HT-29 (cell line): ENCODE results near the gene ENG. TPM values are rescaled to one million over a fixed set of nuclear protein-coding genes. Genes with fewer than 3 reads are reported as not detected.
"Not testable (repeated sequence)": the region's sequence is repeated elsewhere in the genome, so short reads cannot be mapped to it uniquely, and the experiment has no call there.

ENCODE experiments used
- DNase-seq: peaks from one replicate; pipeline ENCODE4 v3.0.0-alpha.2; 2015; ENCODE audit warnings: low spot score
- total RNA-seq: library from RNA; depleted of rRNA; stranded (reverse); fragments of >200 nt; shearing (Covaris generic); gene quantifications from 2 replicates; pipeline ENCODE4 v1.2.3, GENCODE V29; 2014

Gene ENG
- total RNA-seq, 1 experiment from 2014 or later: 6.1 TPM

GRCh38 chr9:127845619-127846018 lies 8.8 kb downstream of the ENG start:
- not testable (repeated sequence) for DNase-seq

GRCh38 chr9:127844821-127845359 lies 9.6 kb downstream of the ENG start:
- DNase-seq: no peak

DNA sequence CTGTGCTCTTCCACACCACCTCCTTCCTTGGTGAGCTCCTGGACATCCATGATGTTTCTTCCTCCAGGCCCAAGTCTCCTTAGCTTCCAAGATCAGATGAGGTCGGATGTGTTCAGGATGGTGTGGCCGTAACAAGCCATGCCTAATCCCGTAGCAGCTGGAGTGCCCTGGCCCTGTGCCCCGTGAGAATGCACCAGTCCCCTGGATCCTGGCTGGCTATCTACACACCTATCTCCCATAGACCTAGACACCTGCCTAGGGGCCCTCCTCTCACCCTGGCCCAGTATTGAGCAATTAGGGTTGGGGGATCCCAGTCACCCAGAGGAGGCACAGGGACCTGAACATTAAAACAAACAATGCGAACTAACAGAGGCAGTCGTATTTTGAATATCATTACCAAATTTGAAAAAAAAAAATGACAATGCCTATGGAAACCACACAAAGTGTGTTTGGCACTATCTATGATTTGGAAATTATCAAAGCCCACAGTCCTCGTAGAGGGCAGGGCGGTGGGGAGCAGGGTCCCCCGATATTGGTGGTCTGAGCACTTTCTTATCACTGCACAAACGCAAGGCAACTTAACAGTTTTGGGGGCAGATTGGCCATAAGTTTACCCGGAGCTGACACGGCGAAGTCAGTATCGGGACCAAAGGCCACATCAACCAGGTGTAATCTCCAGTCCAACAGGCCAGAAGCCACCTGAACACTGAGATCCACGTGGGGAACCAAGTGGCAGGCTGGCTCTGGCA lies 13.2 kb downstream of the ENG start:
- DNase-seq: no peak

DNA sequence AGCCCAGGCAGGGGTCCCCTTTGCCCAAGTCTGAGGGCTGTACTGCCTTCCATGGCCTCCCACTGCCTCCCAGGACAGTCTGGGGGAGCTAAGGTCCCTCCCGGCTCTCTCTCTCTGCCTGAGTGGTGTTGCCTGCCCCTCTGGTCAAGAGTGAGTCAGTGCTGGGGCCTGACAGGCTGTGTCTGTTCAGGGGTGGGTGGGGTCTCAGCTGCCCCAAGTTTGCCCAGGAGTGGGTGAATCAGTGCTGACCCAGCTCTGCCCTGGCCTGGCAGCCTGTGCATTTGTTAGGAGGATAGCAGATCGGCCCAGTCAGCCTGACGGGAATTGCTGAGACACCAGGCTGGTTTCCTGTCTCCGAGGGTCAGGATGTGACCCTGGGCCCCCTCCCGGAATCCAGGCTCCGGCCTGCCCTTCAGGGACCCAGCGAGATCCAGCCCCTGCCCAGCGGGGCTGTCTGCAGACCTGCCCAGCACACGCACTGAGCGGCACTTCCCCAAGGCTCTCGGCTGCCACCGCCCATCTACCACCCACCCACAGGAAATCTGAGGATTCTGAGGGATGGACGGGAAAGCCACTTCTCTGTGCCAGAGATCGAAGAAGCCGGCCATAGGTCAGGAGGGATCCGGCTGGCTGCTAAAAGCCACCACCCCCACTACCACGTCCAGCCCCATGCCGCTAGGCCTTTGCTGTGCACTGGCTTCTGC lies 15.9 kb downstream of the ENG start:
- peak; percentile 46 for DNase-seq

DNA sequence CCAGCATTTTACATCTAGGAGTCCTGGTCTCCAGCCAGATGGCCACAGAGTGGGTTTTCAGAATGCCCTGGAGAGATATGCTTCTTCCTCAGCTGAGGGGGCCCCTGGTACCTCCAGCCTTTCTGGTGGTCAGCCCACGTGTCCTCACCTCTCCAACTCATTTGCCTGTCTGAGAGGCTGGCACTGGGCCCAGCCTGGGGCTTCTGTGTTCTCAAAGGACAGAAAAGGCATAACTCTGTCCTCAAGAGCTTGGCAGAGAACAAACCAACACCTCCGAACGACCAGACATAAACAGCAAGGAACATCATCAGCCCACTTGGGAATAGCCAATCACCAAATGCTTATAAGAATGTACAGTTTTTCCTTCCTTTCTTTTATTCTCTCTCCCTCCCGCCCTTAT lies 17.1 kb downstream of the ENG start:
- DNase-seq: no peak

GRCh38 chr9:127836561-127836960 lies 17.9 kb downstream of the ENG start:
- not testable (repeated sequence) for DNase-seq

GRCh38 chr9:127835991-127836516 lies 18.4 kb downstream of the ENG start:
- no peak for DNase-seq

- no peak for DNase-seq
Measured at GRCh38 chr9:127833555-127833954, 20.9 kb downstream of the ENG start.

DNA sequence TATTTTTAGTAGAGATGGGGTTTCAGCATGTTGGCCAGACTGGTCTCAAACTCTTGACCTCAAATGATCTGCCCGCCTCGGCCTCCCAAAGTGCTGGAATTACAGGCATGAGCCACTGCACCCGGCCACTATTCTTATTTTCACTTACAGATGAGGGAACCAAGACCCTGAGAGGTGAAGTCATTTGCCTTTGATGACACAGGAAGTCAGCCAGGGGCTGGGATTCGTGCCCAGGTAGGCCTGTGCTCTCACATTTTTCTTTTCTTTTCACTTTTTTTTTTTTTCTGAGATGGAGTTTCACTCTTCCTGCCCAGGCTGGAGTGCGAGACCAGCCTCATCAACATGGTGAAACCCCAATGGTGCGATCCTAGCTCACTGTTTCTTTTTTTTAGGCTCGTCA lies 22.2 kb downstream of the ENG start:
- DNase-seq: no peak

DNA sequence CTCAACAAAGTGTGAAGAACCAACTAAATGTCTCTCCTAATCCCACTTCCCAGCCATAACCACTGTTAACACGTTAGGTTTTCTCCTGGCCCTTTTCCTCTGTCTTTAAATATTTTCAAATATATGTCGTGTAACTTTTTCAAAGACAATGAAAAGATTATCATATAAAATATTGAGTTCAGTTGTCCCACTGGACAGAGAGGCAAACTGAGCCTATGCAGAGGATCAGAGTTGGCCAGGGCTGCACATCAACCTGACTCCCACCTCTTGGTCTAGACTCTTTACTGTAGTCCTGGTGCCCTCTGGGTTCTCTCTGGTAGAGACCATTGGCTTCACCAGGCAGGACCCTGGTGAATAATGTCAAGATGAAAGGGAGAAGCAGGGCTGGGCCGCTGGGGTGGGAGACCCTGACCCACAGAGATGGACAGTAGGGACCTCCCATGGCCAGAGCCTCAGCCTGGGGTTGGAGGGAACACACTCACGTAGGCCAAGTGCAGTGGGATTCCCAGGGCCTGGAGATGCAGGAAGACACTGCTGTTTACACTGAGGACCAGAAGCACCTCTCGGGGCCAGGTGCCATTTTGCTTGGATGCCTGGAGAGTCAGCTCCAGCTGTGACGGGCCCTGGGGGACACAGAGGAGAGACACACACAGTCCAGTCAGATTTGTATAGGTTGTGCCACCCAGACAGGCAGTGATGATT lies 25.1 kb downstream of the ENG start:
- no peak for DNase-seq

GRCh38 chr9:127828262-127829031 lies 26.0 kb downstream of the ENG start:
- DNase-seq: peak; percentile 71

DNA sequence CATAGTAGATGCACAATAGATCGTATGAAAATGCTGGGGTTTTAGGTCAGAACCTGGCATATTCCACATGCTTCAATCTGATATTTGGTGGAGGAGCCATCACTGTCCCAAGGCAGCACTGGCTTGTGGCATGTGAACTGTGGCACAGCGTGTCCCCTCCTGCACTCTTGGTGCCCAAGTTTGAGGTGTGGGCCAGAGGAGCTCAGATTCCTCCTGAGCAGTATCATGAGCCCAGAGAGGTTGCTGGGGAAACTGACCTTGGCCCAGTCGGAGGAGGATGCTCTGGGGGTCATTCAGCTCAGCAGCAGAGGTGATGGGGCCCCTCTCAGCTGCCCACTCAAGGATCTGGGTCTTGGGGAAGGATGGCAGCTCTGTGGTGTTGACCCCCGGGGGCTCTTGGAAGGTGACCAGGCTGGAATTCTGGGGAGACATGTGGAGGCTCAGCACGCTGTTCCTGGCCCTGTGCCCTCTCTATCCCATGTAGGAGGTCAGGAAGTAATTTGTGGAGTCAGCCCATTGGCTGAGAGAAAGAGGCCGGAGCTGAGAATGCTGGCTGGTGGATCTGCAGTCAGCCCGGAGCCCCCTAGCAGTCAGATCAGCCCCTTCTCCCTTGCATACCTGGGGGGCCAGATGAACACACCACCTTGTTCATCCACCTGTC lies 28.1 kb downstream of the ENG start:
- no peak for DNase-seq

GRCh38 chr9:127825319-127826051 lies 29.0 kb downstream of the ENG start:
- no peak for DNase-seq

DNA sequence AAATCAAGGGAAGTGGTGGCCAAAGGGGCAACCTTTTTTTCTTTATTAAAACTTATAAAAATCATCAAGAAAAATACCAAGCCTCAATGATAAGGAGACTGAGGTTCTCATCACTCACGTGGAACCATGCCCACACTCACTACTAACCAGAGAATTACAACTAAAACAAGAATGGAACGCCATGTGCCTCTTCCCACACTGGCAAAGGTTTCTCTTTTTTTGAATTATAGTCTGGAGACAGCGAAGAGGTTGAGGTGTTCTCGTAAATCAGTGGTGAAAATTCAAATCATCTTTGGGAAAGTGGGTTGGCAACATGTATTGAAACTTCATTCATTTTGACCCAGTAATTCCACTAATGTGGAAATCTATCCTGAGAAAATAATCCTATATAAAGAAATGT lies 32.4 kb downstream of the ENG start:
- DNase-seq: no peak

GRCh38 chr9:127818574-127818973 lies 35.9 kb downstream of the ENG start:
- no peak for DNase-seq

GRCh38 chr9:127817881-127818434 lies 36.5 kb downstream of the ENG start:
- no peak for DNase-seq

DNA sequence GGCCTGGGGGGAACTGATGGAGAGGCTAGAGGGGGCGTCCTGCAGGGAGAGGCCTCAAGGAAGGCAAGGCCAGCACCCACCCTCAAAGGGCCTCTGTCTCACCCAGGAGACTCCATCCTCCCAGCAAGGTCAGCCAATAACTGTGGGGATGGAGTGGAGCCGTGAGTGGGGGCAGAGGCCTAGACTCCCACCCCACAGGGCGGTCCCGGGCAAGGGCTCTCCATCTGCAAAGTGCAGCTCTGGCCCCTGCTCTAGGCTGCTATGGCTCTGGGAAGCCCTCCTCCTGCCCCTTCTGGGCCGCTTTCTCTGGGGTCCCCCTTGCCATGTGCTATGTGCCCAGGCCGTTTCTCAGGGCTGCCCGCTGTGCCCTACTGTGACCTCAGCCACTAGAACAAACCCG lies 37.7 kb downstream of the ENG start:
- no peak for DNase-seq

DNA sequence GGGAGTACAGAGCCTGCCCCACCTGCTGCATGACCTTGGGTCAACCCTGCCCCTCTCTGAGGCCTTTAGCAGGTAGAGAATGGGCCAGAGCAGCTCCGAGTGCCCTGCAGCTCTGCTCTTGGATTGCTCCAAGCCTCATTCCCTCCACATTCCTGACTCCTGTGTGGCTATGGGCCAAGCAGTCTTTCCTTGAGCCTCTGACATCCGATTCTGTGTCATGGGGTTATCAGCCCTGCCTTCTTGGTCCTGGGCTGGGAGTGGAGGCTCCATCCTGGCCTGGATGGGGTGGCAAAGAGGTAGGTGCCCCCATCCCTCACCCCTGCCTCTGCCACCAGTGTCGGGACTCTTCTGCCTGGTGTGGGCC lies 38.1 kb downstream of the ENG start:
- no peak for DNase-seq

DNA sequence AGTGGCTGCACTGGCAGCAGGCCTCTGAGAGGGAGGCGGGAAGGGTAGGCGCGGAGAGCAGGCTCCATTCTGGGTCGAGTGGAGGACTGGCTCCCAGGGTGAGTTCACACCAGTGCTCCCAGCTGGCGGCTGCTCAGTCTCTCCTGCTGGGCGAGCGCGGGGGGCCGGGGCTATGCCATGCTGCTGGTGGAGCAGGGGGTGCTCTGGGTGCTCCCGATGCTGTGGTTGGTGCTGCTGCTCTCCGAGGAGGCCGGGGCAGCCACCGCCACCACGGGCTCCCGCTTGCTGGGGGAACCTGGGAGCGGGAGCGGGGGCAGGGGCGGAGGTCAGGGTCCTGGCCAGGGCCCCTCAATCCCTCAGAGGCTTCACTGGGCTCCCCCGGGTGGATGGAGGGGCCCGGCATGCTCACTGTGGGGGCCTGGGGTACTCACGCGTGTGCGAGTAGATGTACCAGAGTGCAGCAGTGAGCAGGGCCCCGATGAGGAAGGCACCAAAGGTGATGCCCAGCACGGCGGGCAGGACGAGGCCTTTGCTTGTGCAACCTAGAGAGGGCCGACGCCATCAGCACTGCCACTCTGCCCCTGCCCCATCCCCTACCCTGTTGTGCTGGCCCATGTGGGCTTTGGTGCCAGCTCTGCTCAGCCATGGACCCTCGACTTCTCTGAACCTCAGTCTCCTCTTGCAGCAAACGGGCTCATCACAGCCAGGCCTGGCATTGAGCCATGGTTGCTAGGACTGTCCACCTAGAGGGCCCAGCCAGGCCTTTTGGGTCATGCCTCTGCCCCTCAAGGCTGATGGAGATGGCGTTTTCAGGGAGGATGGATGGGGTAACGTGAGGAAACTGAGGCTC lies 38.7 kb downstream of the ENG start:
- no peak for DNase-seq
